H9 (cell line): ENCODE measurements around the gene MMP19. TPM values are rescaled to one million over a fixed set of nuclear protein-coding genes. Genes with fewer than 3 reads are reported as not detected.

Experiments used
- DNase-seq: peaks from one replicate; pipeline ENCODE4 v3.0.0-alpha.2; 2017
- H2AFZ ChIP-seq: one replicate; pipeline ENCODE4 v1.6.1; 2013; ENCODE audit warnings: mild to moderate bottlenecking, low read length, control low read depth, moderate library complexity
- H2AK5ac ChIP-seq: 2 replicates; pipeline ENCODE4 v1.6.1; 2013; ENCODE audit warnings: low read length, control low read depth, mixed read lengths; ENCODE audit not compliant: insufficient read length
- H2BK120ac ChIP-seq: one replicate; pipeline ENCODE4 v1.6.1; 2013; ENCODE audit warnings: low read depth, mild to moderate bottlenecking, low read length, control low read depth, inconsistent platforms; ENCODE audit not compliant: poor library complexity, severe bottlenecking
- H2BK12ac ChIP-seq: 2 replicates; pipeline ENCODE4 v1.6.1; 2013; ENCODE audit warnings: low read length, control low read depth, mixed read lengths, low read depth; ENCODE audit not compliant: insufficient read length
- H2BK15ac ChIP-seq: 2 replicates; pipeline ENCODE4 v1.6.1; 2013; ENCODE audit warnings: low read depth, low read length, control low read depth
- H2BK20ac ChIP-seq: one replicate; pipeline ENCODE4 v1.6.1; 2013; ENCODE audit warnings: low read depth, mild to moderate bottlenecking, low read length, control low read depth, inconsistent platforms; ENCODE audit not compliant: poor library complexity, severe bottlenecking
- H2BK5ac ChIP-seq: 2 replicates; pipeline ENCODE4 v1.6.1; 2013; ENCODE audit warnings: low read length, control low read depth, mixed read lengths; ENCODE audit not compliant: insufficient read length
- H3K14ac ChIP-seq: 2 replicates; pipeline ENCODE4 v1.6.1; 2013; ENCODE audit warnings: low read length, control low read depth; ENCODE audit not compliant: insufficient read depth
- H3K18ac ChIP-seq: 2 replicates; pipeline ENCODE4 v1.6.1; 2013; ENCODE audit warnings: low read depth, mild to moderate bottlenecking, mixed read lengths, low read length, control low read depth; ENCODE audit not compliant: insufficient read length
- H3K23ac ChIP-seq: 2 replicates; pipeline ENCODE4 v1.6.1; 2013; ENCODE audit warnings: low read length, control low read depth, mixed read lengths, low read depth; ENCODE audit not compliant: insufficient read length
- H3K23me2 ChIP-seq: 2 replicates; pipeline ENCODE4 v1.6.1; 2013; ENCODE audit warnings: low read depth, mild to moderate bottlenecking, mixed read lengths, low read length, control low read depth; ENCODE audit not compliant: insufficient read length, poor library complexity, severe bottlenecking
- H3K27ac ChIP-seq: 2 replicates; pipeline ENCODE4 v1.5.1; 2013; ENCODE audit warnings: low read length, control low read depth, mixed read lengths, low read depth; ENCODE audit not compliant: insufficient read length
- H3K27me3 ChIP-seq: 2 replicates; pipeline ENCODE4 v1.6.1; 2013; ENCODE audit warnings: low read length, control low read depth, inconsistent platforms; ENCODE audit not compliant: insufficient read depth
- H3K4ac ChIP-seq: 2 replicates; pipeline ENCODE4 v1.6.1; 2013; ENCODE audit warnings: low read depth, mild to moderate bottlenecking, control low read depth, inconsistent platforms, low read length, moderate library complexity
- H3K4me1 ChIP-seq: 2 replicates; pipeline ENCODE4 v1.6.1; 2013; ENCODE audit warnings: low read length, control low read depth, inconsistent platforms; ENCODE audit not compliant: insufficient read depth
- H3K4me2 ChIP-seq: 2 replicates; pipeline ENCODE4 v1.6.1; 2013; ENCODE audit warnings: low read length, control low read depth, mixed read lengths; ENCODE audit not compliant: insufficient read length, insufficient read depth
- H3K56ac ChIP-seq: 2 replicates; pipeline ENCODE4 v1.6.1; 2013; ENCODE audit warnings: low read depth, mild to moderate bottlenecking, mixed read lengths, low read length, control low read depth; ENCODE audit not compliant: insufficient read length
- H3K79me1 ChIP-seq: 2 replicates; pipeline ENCODE4 v1.6.1; 2013; ENCODE audit warnings: low read depth, mild to moderate bottlenecking, moderate library complexity, low read length, control low read depth, inconsistent platforms; ENCODE audit not compliant: insufficient read depth, poor library complexity, severe bottlenecking
- H3K79me2 ChIP-seq: 2 replicates; pipeline ENCODE4 v1.6.1; 2013; ENCODE audit warnings: low read length, control low read depth, inconsistent platforms; ENCODE audit not compliant: insufficient read depth
- H3K9ac ChIP-seq: 2 replicates; pipeline ENCODE4 v1.6.1; 2013; ENCODE audit warnings: low read length, control low read depth, mixed read lengths; ENCODE audit not compliant: insufficient read length; ENCODE audit errors: extremely low read depth
- H3K9me3 ChIP-seq: one replicate; pipeline ENCODE4 v1.6.1; 2013; ENCODE audit warnings: low read depth, low read length, inconsistent platforms; ENCODE audit not compliant: control insufficient read depth
- H3T11ph ChIP-seq: one replicate; pipeline ENCODE4 v1.6.1; 2013; ENCODE audit warnings: mild to moderate bottlenecking, low read length, control low read depth, inconsistent platforms
- H4K20me1 ChIP-seq: one replicate; pipeline ENCODE4 v1.6.1; 2013; ENCODE audit not compliant: control insufficient read depth, insufficient read length, insufficient read depth
- H4K5ac ChIP-seq: 2 replicates; pipeline ENCODE4 v1.6.1; 2013; ENCODE audit warnings: low read depth, mild to moderate bottlenecking, mixed read lengths, low read length, control low read depth; ENCODE audit not compliant: insufficient read length
- H4K8ac ChIP-seq: replicated peaks from 2 replicates; pipeline ENCODE4 v1.6.1; 2013; ENCODE audit warnings: low read length, control low read depth, mixed read lengths, low read depth; ENCODE audit not compliant: insufficient read length
- H4K91ac ChIP-seq: 2 replicates; pipeline ENCODE4 v1.6.1; 2013; ENCODE audit warnings: low read depth, mild to moderate bottlenecking, moderate library complexity, mixed read lengths, low read length, control low read depth; ENCODE audit not compliant: insufficient read length
- H3K27ac Mint-ChIP-seq, 3 experiments: 2 replicates in 2 of 3; 3 replicates in 1 of 3; pipeline ENCODE4 v1.8.0; 2020 to 2021; ENCODE audit warnings: mixed read lengths in 3 of 3, mild to moderate bottlenecking in 1 of 3, moderate library complexity in 1 of 3
- H3K27me3 Mint-ChIP-seq: 2 replicates; pipeline ENCODE4 v1.8.0; 2021; ENCODE audit warnings: low read depth, mild to moderate bottlenecking, moderate library complexity, mixed read lengths
- H3K36me3 Mint-ChIP-seq, 3 experiments: 2 replicates in 2 of 3; 3 replicates in 1 of 3; pipeline ENCODE4 v1.8.0; 2020 to 2021; ENCODE audit warnings: low read depth in 3 of 3, mixed read lengths in 3 of 3; ENCODE audit not compliant: insufficient read depth in 1 of 3
- H3K4me1 Mint-ChIP-seq, 2 experiments: 2 replicates each; pipeline ENCODE4 v1.8.0; 2020; ENCODE audit warnings: mixed read lengths in 2 of 2
- H3K4me3 Mint-ChIP-seq, 2 experiments: 2 replicates in 1 of 2; 3 replicates in 1 of 2; pipeline ENCODE4 v1.8.0; 2020 to 2021; ENCODE audit warnings: mild to moderate bottlenecking in 2 of 2, mixed read lengths in 2 of 2, moderate library complexity in 1 of 2
- H3K9me3 Mint-ChIP-seq, 2 experiments: 2 replicates in 1 of 2; 3 replicates in 1 of 2; pipeline ENCODE4 v1.8.0; 2020; ENCODE audit warnings: mild to moderate bottlenecking in 2 of 2, mixed read lengths in 2 of 2, moderate library complexity in 1 of 2
- CTCF ChIP-seq: fragments of 200-600 bp; sonication (generic); conservative IDR thresholded peaks from 3 replicates; pipeline ENCODE4 v1.8.0; 2021; ENCODE audit warnings: antibody characterized with exemption, mild to moderate bottlenecking
- WGBS: extraction: QIAGEN DNeasy Blood & Tissue Kit; methylation state at CpG from one replicate; pipeline ENCODE4 v1.1.7; 2013; ENCODE audit warnings: missing lambda C conversion rate, low lambda C conversion rate, mixed read lengths; ENCODE audit not compliant: insufficient read length; ENCODE audit errors: extremely low coverage; 5-methylcytosine and 5-hydroxymethylcytosine counted together
- total RNA-seq: library from RNA; stranded (reverse); gene quantifications from 2 replicates; pipeline ENCODE4 v1.2.1, GENCODE V29; 2021

The MMP19 gene
- total RNA-seq, 1 experiment from 2014 or later = 1.7 TPM

GRCh38 chr12:55861396-55861795 is 18.7 kb upstream of the MMP19 start:
- no peak overlapping the region for H2AFZ ChIP-seq
- no peak for DNase-seq
- peaks cover 0 to 4% (median 0%) of the 10 kb centered on the region in 3 experiments; a peak in 1 of 7 replicates for H3K36me3 Mint-ChIP-seq
- no peak overlapping the region for H2BK20ac ChIP-seq
- H3K4me3 Mint-ChIP-seq = no peak overlapping the region
- peaks cover 5% of the 10 kb centered on the region in 2 experiments for H3K9me3 Mint-ChIP-seq
- no peaks in the 10 kb centered on the region for H3K9me3 ChIP-seq
- H2BK12ac ChIP-seq = no peak overlapping the region
- H3K14ac ChIP-seq = no peak overlapping the region
- no CpG with 5 or more reads among the region's 8 CpGs for WGBS
- no peak overlapping the region for H3K27ac Mint-ChIP-seq
- no peak overlapping the region for H3K4ac ChIP-seq
- H3K23ac ChIP-seq = no peak overlapping the region
- no peak overlapping the region for H3K4me2 ChIP-seq
- H3K18ac ChIP-seq = no peak overlapping the region
- no peak for TF ChIP-seq CTCF
- no peaks in the 10 kb centered on the region for H3K79me1 ChIP-seq
- H2BK15ac ChIP-seq = no peak overlapping the region
- no peaks in the 10 kb centered on the region; the same call in 1 of the 2 replicates for H3K27me3 Mint-ChIP-seq
- H3T11ph ChIP-seq = no peak overlapping the region
- no peak overlapping the region for H3K27ac ChIP-seq
- no peak overlapping the region for H4K5ac ChIP-seq
- no peaks in the 10 kb centered on the region for H3K27me3 ChIP-seq
- H3K4me1 Mint-ChIP-seq = no peaks in the 10 kb centered on the region
- H3K9ac ChIP-seq = no peak overlapping the region
- no peaks in the 10 kb centered on the region for H4K20me1 ChIP-seq
- H2AK5ac ChIP-seq = no peak overlapping the region
- H3K56ac ChIP-seq = no peak overlapping the region
- no peak overlapping the region for H4K8ac ChIP-seq
- no peaks in the 10 kb centered on the region for H3K4me1 ChIP-seq
- no peaks in the 10 kb centered on the region for H3K23me2 ChIP-seq
- no peaks in the 10 kb centered on the region for H3K79me2 ChIP-seq
- H2BK5ac ChIP-seq = no peak overlapping the region
- H4K91ac ChIP-seq = no peak overlapping the region
- no peak overlapping the region for H2BK120ac ChIP-seq
